ENCODE results near the gene ZBTB20.

GRCh38 chr3:114376516-114377185 is 770.4 kb downstream of the ZBTB20 start:
- TF ChIP-seq POLR2A (IDR thresholded peaks at IDR 0.05): no peak
- TF ChIP-seq CTCF (IDR thresholded peaks at IDR 0.05): no peak
- no peak for TF ChIP-seq POLR2AphosphoS5 (IDR thresholded peaks at IDR 0.05)
